HepG2 (cell line): ENCODE measurements around the gene SIX3.

Experiments used
- CREM ChIP-seq, 2 experiments: sonication (generic) in 1 of 2; formaldehyde crosslinking in 1 of 2; IDR thresholded peaks; 2 replicates each; pipeline versions ENCODE4 v1.4.0 to v1.6.1; 2016 to 2020; ENCODE audit warnings: antibody characterized with exemption in 1 of 2, mild to moderate bottlenecking in 1 of 2, missing genetic modification reagents in 1 of 2
- FOXP1 ChIP-seq, 2 experiments: fragments of 450-650 bp in 1 of 2; IDR thresholded peaks; 2 replicates each; pipeline ENCODE4 v1.6.1; 2017 to 2018; ENCODE audit warnings: antibody characterized with exemption in 1 of 2
- KLF11 ChIP-seq: IDR thresholded peaks from 2 replicates; pipeline ENCODE4 v1.6.1; 2016; ENCODE audit warnings: missing compliant biosample characterization
- MYC ChIP-seq: sonication (generic); formaldehyde crosslinking; IDR thresholded peaks from 2 replicates; pipeline ENCODE4 v1.9.0; 2021; ENCODE audit warnings: missing genetic modification reagents, borderline replicate concordance
- TBP ChIP-seq: sonication (generic); formaldehyde crosslinking; IDR thresholded peaks from 2 replicates; pipeline ENCODE4 v1.5.0; 2020; ENCODE audit warnings: missing genetic modification reagents
- U2AF2 ChIP-seq: fragments of 200-400 bp; formaldehyde crosslinking; IDR thresholded peaks from 2 replicates; pipeline ENCODE4 v1.6.1; 2017; ENCODE audit warnings: low read depth, mild to moderate bottlenecking, low read length
- ZNF263 ChIP-seq: sonication (generic); formaldehyde crosslinking; IDR thresholded peaks from 2 replicates; pipeline ENCODE4 v1.4.0; 2020; ENCODE audit warnings: missing genetic modification reagents
- ZNF629 ChIP-seq: sonication (generic); formaldehyde crosslinking; conservative IDR thresholded peaks from 2 replicates; pipeline ENCODE4 v1.5.0; 2020; ENCODE audit warnings: missing genetic modification reagents
- ZNF879 ChIP-seq: sonication (generic); formaldehyde crosslinking; IDR thresholded peaks from 2 replicates; pipeline ENCODE4 v1.8.1; 2023; ENCODE audit warnings: missing genetic modification reagents
- TF ChIP-seq, protein P1 (sequence below): sonication (generic); formaldehyde crosslinking; IDR thresholded peaks from 2 replicates; pipeline ENCODE4 v1.5.0; 2020; ENCODE audit warnings: mild to moderate bottlenecking, missing genetic modification reagents, moderate library complexity

DNA sequence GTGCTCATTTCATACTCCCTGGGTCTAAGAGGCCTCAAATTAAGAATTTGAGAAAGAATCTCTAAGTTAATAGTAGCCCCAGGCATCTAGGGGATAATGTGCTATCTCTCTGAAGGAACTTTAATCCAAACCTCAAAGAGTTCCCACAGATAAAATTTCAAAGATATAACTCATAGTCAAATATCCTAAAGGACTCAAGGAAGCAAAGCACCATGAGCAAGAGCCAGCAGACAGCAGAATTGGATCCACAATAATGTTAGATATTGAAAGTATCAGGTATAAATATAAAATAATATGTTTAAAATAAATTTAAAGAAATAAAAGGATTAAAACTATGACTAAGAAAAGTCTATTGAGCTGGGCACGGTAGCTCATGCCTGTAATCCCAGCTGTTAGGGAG lies 31.7 kb upstream of the SIX3 start:
- TF ChIP-seq ZNF263 (CRISPR knock-in tag) (no peak), FOXP1 (IDR thresholded peaks at IDR 0.05) (no peak), FOXP1 (CRISPR knock-in tag; IDR thresholded peaks at IDR 0.05) (no peak), U2AF2 (no peak), CREM (IDR thresholded peaks at IDR 0.05) (no peak), CREM (CRISPR knock-in tag; IDR thresholded peaks at IDR 0.05) (no peak), KLF11 (CRISPR knock-in tag) (no peak), ZNF879 (CRISPR knock-in tag) (no peak), MYC (CRISPR knock-in tag) (no peak), ZNF629 (CRISPR knock-in tag) (no peak), TBP (CRISPR knock-in tag) (no peak)
- TF ChIP-seq, protein P1, sequence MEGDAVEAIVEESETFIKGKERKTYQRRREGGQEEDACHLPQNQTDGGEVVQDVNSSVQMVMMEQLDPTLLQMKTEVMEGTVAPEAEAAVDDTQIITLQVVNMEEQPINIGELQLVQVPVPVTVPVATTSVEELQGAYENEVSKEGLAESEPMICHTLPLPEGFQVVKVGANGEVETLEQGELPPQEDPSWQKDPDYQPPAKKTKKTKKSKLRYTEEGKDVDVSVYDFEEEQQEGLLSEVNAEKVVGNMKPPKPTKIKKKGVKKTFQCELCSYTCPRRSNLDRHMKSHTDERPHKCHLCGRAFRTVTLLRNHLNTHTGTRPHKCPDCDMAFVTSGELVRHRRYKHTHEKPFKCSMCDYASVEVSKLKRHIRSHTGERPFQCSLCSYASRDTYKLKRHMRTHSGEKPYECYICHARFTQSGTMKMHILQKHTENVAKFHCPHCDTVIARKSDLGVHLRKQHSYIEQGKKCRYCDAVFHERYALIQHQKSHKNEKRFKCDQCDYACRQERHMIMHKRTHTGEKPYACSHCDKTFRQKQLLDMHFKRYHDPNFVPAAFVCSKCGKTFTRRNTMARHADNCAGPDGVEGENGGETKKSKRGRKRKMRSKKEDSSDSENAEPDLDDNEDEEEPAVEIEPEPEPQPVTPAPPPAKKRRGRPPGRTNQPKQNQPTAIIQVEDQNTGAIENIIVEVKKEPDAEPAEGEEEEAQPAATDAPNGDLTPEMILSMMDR (CRISPR knock-in tag): no peak
